RPMI8226 (cell line): ENCODE results near the gene CCDC182.

ENCODE experiments used
- DNase-seq: peaks from one replicate; pipeline ENCODE4 v3.0.0-alpha.2; 2015

The CCDC182 gene

DNA sequence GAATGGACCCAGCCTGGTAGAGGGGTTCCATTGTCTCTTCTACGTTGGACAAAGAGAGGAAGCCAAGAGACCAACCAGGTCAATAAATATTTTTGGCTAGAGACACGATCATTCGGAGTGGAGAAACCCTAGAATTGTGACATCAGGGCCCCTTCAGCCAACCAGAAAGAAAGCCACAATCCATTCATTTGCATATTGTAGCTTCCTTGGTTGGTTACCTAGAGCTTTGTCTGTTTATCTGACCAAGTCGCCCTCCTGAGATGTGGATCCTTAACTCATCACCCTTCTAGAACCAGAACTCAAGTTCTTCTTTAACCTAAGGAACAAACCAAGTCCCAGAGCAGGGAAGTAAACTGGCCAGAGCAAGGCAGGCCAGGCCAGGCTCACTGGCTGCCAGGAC, at the start of gene CCDC182:
CCDC182 (minus strand) TSS at position 58 of the 400 bp plus-strand sequence; CDS start at position 31, 27 bp downstream.
- DNase-seq, result no peak

DNA sequence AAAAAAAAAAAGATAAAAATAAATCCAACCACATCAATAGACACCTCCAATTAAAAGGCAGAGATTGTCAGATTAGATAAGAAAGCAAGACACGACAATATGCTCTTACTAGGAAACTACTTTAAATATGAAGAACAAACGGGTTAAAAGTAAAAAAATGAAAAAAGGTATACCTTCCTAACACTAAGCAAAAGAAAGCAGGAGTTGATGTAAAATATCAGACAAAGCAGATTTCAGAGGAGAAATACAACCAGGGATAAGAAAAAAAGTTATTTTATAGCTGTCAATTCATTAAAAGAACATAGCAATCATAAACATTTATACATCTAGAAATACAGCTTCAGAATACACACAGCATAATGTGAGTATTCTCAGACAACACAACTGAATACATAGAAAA, 49.7 kb upstream of the CCDC182 start:
- no peak for DNase-seq

DNA sequence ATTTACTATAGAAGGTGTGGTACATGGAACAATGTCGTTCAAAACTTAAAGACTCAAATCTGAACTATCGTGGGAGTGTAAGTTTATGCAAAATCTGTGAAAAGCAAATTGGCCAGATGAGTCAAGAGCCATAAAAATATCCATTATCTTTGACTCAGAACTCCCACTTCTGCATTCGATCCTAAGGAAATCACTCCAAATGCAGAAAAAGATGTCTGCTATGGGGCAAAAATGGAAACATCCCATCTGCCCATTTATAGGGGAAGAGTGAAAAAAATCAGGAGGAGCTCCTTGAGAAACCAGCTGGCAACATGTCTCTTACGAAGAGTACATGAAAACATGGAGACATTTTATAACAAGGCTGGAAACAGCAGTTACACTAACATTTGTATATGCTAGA, 43.6 kb upstream of the CCDC182 start:
- no peak for DNase-seq

DNA sequence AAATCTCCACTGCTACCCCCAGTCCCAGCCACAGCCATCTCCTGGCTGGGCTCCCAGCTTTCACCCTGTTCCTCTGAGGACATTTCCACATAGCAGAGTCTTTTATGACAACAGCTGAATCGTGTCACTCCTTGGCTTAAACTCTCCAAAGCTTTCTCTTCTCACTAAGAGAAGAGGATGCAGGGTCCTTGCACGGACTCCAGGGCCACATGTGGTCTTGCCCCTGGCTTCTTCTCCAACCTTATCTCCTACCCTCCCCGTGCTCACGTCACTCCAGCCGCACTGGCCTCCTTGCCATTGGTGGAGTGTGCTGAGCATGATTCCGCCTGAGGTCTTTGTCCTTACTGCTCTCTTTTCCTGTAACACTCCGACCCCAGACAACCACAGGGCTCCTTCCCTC, 39.9 kb upstream of the CCDC182 start:
- no peak for DNase-seq

DNA sequence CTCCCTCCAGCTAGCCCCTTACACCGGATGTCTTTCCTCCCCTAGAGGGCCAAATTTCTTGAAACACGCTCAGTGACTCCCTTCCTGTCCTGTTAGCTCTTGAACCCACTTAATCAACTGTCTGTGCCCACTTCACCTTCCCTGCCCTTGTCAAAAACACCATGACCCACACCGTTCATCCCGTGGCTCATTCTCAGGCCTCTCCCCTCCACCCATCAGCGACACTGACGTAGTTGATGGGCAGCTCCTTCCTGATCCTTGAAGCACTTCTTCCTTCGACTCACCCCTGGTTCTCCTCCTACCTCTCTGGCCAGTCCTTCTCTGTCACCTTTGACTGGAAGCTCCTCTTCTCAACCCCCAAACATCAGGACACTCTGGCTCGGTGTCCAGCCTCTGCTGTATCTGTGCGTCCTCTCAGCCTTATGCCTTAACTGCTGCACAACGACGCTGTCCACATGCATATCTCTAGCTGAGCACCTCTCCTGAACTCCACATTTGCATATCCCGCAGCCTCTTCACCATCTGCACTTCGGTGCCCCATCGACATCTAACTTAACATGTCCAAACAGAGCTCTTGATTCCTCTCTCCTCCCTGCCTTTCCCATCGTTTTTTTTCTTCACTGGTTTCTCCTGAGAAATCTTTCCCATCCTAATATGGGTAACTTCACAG, 39.3 kb upstream of the CCDC182 start:
- no peak for DNase-seq

DNA sequence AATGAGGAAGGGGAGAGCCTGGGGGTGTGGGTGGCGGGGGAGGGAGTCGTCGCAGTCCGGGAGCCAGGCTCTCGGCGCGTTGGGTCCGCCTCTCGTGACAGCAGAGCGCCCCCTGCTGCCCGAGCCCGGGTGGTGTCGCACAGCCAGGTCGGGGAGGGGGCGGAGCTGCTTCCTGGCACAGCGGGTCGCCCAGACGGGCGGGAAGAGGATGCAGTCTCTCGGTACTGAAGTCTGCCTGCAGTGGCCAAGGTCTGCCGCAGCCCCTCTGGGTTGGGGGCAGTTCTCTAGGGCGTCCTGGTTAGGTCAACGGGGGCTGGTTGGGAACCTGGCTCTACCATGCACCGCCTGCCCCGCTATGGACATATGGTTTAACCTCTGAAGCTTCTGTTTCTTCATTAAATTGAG, 38.2 kb upstream of the CCDC182 start:
- peak; percentile 79 for DNase-seq

DNA sequence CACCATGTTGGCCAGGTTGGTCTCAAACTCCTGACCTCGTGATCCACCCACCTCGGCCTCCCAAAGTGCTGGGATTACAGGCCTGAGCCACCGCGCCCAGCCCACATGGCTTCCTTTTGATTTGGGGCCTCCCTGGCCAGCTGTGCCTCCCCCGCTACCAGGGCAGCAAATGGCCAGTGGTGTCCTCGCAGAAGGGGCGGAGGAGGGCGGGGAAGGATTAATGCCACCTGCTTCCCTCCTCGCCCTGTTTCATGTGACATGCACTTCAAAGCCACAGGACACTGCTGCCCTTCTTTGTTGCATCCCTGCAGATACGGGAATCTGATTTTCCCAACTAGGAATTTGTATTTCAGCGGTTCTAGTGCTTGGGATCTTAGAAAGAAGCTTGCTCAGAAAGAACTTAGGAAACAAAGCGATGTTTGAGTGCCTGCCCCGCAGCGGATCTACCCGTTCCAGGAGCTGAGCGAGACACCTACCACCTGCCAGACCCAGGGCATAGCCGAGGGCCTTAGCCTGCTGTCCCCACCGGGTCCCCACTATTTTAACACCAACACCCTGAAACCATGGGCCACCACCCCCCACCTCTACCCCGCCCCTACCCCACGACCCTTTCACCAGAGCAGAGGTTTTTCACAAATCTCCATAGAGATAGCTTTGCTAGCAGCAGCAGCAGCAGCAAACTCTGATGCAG, 37.7 kb upstream of the CCDC182 start:
- no peak for DNase-seq

DNA sequence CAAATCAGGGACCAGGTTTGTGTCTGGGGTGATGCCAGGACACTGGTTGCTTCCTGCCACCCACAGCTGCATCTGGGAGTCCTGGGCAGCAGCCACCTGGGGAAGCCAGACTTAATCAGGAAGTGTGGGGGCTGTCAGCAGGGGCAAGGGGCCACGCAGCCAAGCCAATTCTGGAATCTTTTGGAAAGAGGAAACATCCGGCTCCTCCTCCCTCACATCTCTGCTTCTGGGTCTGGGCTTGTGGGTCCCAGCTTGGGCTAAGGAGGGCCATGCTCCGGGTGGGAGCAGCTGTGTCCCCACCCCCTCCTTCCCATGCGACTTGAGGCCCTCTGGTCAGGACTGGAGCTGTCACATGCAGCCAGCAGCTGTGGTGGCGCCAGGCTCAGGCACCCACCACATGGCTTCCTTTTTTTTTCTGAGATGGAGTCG, 37.0 kb upstream of the CCDC182 start:
- peak; percentile 38 for DNase-seq

DNA sequence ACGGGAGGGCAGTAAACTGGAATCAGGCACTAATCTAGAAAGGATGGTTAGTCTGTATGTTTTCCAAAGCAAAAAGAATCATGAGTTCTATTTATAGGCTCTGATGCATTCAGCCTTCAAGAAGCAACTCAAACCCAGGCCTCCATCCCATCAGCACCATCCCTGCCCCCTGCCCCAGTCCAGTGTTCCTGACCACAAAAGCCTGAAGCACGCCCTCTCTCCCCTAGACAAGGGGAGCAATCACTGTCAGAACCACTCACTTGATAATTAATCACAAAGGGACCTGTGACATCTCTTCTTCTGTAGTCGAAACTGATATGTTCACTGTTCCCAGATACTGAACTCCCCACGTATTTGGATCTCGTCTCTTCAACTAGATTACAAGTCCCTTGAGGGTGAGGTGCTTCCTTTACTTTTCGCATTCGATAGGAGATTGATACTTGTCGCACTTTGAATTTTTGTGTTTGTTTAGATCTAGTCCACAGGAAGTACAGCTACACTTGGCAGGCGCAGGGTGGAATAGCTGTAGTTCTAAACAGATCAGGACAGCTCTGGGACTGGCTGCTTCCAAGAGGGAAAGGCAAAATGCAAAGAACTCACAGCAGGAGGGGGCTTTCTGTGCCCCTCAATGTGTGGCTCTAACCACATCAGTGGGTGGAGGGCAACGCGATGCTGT, 36.4 kb upstream of the CCDC182 start:
- no peak for DNase-seq

DNA sequence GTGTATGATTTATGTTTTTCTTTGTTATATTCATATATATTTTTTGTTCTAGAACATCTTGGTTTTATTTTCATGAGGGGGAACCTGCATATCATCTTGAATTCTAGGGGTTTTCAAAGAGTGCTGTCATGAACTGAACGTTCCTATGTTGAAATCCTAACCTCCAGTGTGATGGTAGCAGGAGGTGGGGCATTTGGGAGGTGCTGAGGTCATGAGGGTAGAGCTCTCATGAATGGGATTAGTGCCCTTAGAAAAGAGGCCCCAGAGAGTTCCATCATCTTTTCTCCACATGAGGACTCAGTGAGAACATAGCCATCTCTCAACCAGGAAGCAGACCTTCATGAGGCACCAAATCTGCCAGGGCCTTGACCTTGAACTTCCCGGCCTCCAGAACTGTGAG, 34.6 kb upstream of the CCDC182 start:
- no peak for DNase-seq

DNA sequence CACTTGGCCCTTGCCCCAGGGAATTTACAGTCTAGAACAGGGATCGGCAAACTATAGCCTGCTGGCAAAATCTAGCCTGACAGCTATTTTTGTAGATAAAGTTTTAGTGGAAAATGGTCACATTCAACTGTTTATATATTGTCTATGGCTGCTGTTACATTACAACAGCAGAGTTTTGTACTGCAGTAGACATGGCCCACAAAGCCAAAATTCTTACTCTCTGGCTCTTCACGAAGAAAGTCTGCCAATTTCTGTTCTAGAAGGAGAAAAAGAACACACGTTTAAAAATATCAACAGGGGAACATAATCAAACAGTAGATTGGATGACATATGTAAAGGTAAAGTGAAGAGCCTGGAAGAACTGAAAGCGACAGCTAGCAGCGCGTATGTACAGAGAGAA, 33.2 kb upstream of the CCDC182 start:
- DNase-seq, result no peak

DNA sequence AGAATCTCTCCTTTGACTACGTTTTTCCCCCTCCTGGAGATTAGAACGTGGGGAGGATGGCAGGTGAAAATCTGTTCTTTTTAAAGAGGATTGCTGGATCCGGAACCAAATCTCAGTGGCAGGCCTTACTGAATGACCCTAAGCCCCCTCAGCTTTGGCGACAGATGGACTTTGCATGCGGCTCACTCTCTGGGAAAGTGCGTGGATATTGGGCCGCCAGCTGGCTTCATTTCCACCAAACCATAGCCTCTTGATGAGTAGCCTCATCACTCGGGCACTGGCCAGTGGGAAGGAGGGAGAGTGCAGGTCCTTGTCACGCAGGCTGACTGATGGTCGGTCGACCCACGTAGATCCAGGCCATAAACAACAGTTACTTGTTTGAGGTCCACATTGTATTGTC, 31.3 kb upstream of the CCDC182 start:
- no peak for DNase-seq

DNA sequence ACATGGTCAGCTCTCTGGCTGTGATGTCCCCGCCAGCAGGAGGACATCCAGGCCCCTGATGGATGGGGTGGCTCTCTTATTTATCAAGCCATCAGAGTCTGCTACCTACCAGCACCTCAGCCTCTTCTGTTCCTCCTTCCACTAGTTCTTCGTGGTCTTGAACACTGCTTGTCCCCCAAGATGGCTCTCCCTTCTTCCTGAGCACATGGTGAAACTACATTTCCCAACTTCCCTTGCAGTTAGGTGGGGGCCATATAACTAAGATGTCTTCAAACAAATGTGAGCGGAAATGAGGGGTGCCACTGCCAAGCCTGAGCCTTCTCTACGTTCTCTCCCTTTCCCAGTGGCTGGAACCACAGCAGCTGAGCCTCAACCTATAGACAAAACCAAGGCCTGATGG, 29.8 kb upstream of the CCDC182 start:
- no peak for DNase-seq

DNA sequence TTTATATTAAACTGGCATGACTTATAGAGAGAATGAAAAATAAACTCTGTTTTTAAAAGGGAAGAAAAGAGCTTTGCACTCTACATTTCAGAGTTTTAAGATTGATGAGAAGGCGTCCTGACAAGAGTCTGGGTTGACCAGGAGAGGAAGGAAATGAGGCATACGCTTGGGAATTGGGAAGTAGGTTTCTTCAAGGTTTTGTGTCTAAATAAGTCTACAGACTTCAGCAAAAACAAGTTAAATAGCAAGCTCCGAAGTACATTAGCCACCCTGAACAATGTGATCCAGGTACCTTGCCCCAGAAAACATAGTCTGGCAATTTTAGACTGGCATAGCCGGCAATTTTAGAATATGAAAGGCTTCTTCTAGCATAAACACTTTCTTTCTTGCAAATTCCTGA, 28.5 kb upstream of the CCDC182 start:
- no peak for DNase-seq

DNA sequence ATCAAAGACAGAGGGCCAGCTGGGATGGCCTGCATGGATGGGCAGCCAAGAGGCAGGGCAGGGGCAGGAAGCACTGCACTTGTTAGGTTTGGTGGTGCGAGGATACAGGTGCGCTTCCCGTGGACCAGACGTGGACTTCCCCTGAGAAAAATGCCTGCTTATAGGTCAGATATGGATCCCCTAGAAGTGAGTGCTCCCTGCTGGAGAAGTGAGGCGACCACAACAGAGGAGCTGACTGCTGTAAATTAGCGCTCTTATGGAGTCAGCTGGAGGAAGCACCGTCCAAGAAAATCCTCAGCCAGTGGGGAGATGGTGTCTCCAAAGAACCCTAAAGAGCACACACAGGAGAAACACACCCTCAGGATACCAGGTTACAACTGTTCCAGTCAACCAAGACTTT, 27.7 kb upstream of the CCDC182 start:
- DNase-seq, result no peak

DNA sequence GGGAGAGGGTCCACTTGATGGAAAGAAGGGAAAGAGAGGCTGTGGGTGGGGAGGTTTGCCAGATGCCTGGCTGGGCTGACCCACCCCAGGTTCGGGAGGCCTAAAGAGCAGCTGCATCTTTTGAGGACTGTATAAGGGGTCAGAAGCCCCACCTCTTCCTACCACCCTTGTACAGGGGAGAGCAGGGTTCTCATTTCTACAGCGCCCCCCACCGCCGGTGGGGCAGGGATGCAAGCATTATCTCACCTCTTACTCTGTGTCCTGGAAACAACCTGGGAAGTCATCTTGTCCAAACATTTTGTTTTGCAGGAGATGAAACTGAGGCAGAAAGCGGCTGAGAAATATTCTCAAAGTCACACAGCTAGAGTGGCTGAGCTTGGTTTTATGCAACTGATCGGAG, 22.5 kb upstream of the CCDC182 start:
- no peak for DNase-seq

DNA sequence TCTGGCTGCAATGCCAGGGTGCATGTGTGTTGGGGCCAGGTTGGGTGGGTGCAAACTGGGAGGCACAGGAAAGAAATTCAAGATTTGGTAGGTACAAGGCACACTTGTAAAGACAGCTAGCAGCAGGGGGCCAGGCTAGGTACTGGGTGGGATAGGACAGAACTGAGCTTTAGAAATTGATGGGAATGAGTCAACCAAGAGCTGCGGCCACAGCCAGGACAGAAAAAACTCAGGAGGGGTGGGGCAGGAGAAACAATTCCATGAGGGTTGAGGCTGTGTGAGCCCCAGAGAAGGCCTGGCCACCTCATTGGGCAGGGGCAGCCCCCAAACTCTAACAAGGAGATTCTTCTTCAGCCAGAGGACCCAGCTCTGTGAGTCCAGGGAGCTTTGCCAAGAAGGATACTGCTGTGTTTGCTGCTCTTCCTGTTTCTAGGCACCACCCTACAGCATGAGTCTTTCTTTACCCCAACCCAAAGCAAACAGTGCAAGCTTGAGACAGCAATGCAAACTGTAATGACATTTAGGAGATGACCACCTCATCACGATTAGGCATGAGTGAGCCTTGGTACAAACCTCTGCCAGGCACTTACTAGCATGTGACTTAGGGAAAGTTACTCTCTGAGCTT, 21.3 kb upstream of the CCDC182 start:
- DNase-seq, result no peak

DNA sequence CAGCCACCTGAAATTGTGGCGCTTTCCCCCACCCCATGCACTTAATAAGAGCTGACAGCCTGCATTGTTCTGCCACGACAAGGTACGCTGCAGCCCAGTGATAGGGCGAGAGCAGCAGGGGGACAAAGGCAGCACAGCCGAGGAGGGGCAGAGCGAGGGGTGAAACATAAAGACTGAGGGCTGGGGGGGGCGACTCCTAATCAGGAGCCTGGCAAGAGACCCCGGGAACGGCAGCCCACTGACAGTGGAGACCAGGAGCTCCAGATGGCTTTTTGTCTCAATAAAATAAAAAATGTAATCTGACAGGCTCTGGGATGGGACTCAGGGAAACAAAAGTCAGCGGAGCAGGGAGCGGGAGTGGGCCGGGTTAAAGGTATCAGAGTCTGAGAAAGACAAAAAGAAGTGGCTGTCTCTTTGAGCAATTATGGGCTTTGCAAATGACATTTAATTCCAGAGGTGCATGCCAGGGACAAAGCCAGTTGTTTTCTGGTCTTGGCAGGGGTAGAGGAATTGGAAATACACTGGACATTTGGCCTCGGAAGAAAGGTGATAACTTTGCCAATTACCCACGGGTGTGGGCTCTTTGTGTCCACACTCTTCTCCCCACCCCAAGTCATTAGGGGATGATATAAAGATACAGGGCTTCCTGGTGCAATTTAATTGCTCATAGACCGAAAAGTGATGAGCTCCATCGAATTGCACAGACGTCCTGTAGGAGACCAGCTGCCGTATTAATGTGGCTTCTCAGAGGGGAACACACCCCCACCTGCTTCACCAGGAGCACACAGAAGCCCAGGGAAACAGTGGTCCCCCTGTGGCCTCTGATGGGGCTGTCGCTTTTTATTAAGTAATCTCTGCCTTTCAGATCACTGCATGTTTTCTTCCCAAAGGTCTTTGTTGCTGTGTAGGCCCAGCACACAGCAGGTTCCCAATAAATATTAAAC, 17.6 kb upstream of the CCDC182 start:
- no peak for DNase-seq

DNA sequence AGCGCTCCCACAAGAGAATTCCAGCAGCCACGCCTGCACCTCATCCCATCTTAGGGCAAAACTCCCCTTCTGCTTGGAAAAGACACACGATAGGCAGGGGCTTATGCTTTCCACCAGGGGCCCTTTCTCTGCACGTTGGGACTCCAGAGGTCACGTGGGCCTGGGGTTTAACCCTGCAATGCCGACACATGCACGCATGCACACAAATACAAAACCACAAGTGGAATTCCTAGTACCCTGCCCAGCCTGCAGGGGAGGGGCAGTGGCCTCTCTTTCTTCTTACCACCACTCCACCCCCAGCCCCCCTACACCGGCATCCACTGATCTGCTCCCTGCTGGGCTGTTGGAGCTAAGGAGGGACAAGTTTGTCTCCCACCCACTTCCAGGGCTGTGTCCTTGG, 16.8 kb upstream of the CCDC182 start:
- no peak for DNase-seq

DNA sequence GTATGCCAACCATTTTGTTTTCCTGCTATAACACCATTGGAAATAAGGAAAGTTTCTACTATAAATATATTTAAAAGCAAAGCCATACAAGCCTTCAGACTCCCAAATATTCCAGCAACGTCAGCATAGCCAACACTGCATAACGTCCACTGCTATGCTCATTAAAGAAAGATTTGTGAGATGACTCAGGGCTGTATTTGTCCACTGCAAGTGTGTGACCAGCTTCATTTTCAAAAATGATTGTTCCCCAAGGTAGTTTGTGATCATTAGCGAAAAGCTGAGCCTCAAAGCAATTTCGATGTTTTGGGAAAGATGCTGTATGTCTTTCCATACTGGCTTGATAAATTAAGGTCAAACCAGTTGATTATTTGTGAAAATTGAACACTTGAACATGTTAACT, 14.9 kb upstream of the CCDC182 start:
- no peak for DNase-seq

DNA sequence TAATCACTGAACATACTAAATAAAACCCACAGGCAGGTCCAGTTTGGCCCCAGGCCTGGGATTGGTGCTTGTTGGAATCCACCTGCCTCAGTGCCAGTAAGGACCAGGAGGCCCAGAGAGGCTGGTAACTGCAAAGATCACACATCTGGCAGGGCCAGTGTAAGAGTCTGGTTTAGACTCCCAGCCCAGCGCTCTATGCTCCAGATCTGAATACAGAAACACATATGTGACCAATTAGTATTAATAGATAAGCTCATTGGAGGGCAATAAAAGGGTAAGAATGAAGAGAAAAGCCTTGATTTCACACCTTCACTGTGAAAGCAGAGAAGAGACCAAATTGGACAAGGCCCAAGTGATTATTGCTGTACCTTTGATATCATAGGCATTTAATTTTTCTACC, 13.6 kb upstream of the CCDC182 start:
- no peak for DNase-seq

DNA sequence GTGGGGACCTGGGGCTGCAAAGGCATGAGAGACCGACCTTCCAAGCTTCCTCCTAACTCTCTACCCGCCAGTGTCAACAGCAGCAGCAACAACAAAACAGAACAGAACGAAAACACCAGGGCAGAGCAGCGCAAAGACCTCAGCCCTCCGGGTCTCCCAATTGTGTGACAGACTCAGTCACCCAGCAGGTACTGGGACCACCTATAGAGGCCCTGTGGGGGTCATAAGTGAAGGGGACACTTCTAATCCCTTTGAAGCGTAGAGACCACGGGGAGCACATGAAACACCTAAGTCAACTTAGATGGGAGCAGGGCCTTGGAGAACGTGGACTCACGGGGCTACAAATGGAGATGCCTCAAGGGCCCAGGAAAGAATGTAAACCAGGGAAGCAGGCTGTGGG, 12.6 kb upstream of the CCDC182 start:
- DNase-seq, result no peak

DNA sequence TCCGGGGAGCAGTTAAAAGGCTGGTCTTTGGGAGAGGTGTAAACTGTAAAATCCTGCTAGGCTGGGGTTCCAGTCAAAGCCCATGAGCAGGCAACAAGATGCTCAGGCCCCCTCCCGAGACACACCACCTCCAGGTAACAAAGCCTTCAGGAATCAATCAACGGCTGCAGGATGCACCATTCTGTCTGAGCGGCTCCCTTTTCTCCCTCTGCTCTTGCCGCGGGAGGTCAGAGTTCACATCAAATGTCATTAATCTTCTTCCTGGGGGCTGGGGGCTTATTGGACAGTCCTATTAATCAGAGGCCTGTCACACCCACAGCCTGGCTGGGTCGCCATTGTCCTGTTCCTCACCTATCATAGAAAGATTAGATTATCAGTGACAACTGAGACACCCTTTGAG, 11.9 kb upstream of the CCDC182 start:
- no peak for DNase-seq
